ENCODE data around the gene ERMARD.

The ERMARD gene

GRCh38 chr6:169827290-169827717 is 75.9 kb downstream of the ERMARD start:
- DNase-seq, result no peak

GRCh38 chr6:169828176-169828575 is 76.8 kb downstream of the ERMARD start:
- no peak for DNase-seq

- no peak for DNase-seq
Measured at GRCh38 chr6:169829786-169830185, 78.4 kb downstream of the ERMARD start.

GRCh38 chr6:169830876-169831275 is 79.5 kb downstream of the ERMARD start:
- no peak for DNase-seq

Data from stimulated activated naive CD4-positive, alpha-beta T cell treated with Interleukin-2 at 50 U/mL for 16 hours (primary cell).